Measurements from ENCODE around the gene CELF1. TPM values are rescaled to one million over a fixed set of nuclear protein-coding genes. Genes with fewer than 3 reads are reported as not detected.
A peak's percentile ranks its signal among the peaks of the same experiment; 100 is the strongest.

CELF1 gene
- total RNA-seq, 4 donors from 2014 or later = 82.9 to 248 (median 96.7) TPM

GRCh38 chr11:47503227-47503626, 49.7 kb downstream of the CELF1 start:
- no peaks in the 10 kb centered on the region for H3K27me3 ChIP-seq
- in situ Hi-C loops (cut with MboI; ENCODE audit: low pct_ligation_motif_present in 1 of 4, low pct_unique_long_range_greater_than_20kb in 1 of 4, low sequenced_read_pairs in 3 of 4) = no loop called here

GRCh38 chr11:47502767-47503166, 50.2 kb downstream of the CELF1 start:
- Histone ChIP-seq H3K4me1 (peaks cover 18 to 71% (median 32%) of the 10 kb centered on the region in 4 donors), H3K9me3 (no peaks in the 10 kb centered on the region), H3K27me3 (no peaks in the 10 kb centered on the region), H3K36me3 (no peaks in the 10 kb centered on the region), H3K27ac (no peak overlapping the region), H3K4me3 (no peak overlapping the region)
- no peak for DNase-seq
- in situ Hi-C loops (cut with MboI; ENCODE audit: low pct_ligation_motif_present in 1 of 4, low pct_unique_long_range_greater_than_20kb in 1 of 4, low sequenced_read_pairs in 3 of 4) = no loop called here
- TF ChIP-seq EP300 (IDR thresholded peaks at IDR 0.05; ENCODE audit: low read depth) (no peak), POLR2A (IDR thresholded peaks at IDR 0.05) (no peak), POLR2AphosphoS5 (IDR thresholded peaks at IDR 0.05) (no peak), CTCF (IDR thresholded peaks at IDR 0.05) (no peak)
- intact Hi-C loops (cut with DNase I; ENCODE audit: low total_unique reads) = no loop called here
- 81 to 82% methylated on average over 3 of the region's 3 CpGs for WGBS, 2 donors (ENCODE audit: low coverage in 1 of 2)

More at GRCh38 chr11:47503227-47503626, 49.7 kb downstream of the CELF1 start:
- Histone ChIP-seq H3K27ac (no peak overlapping the region), H3K4me1 (peaks cover 22 to 71% (median 32%) of the 10 kb centered on the region in 4 donors), H3K36me3 (no peaks in the 10 kb centered on the region), H3K4me3 (no peak overlapping the region), H3K9me3 (no peaks in the 10 kb centered on the region)
- no peak for TF ChIP-seq CTCF (IDR thresholded peaks at IDR 0.05)
- no peak for TF ChIP-seq POLR2AphosphoS5 (IDR thresholded peaks at IDR 0.05)
- TF ChIP-seq POLR2A (IDR thresholded peaks at IDR 0.05) = no peak
- no peak for DNase-seq
- intact Hi-C loops (cut with DNase I; ENCODE audit: low total_unique reads) = no loop called here

GRCh38 chr11:47501101-47501500, 51.8 kb downstream of the CELF1 start:
- Histone ChIP-seq H3K27me3 (no peaks in the 10 kb centered on the region), H3K27ac (no peak overlapping the region), H3K4me1 (peaks cover 8 to 71% (median 24%) of the 10 kb centered on the region in 4 donors), H3K4me3 (no peak overlapping the region), H3K36me3 (no peaks in the 10 kb centered on the region), H3K9me3 (no peaks in the 10 kb centered on the region)
- no peak for TF ChIP-seq POLR2AphosphoS5 (IDR thresholded peaks at IDR 0.05)
- no peak for TF ChIP-seq POLR2A (IDR thresholded peaks at IDR 0.05)
- no peak for TF ChIP-seq EP300 (IDR thresholded peaks at IDR 0.05; ENCODE audit: low read depth)
- TF ChIP-seq CTCF (IDR thresholded peaks at IDR 0.05) = no peak
- in situ Hi-C loops (cut with MboI; ENCODE audit: low pct_ligation_motif_present in 1 of 4, low pct_unique_long_range_greater_than_20kb in 1 of 4, low sequenced_read_pairs in 3 of 4) (no loop called here), intact Hi-C loops (cut with DNase I; ENCODE audit: low total_unique reads) (no loop called here)
- no peak for DNase-seq
- WGBS, 2 donors (ENCODE audit: low coverage in 1 of 2) = 82 to 94% methylated on average over 2 to 5 of the region's 5 CpGs

- intact Hi-C loops (cut with DNase I; ENCODE audit: low total_unique reads) = no loop called here
Measured at GRCh38 chr11:47500121-47500520, 52.8 kb downstream of the CELF1 start.

More at GRCh38 chr11:47500121-47500520, 52.8 kb downstream of the CELF1 start:
- Histone ChIP-seq H3K9me3 (no peaks in the 10 kb centered on the region), H3K4me1 (peaks cover 8 to 78% (median 24%) of the 10 kb centered on the region in 4 donors), H3K27ac (peak overlapping the region in 2 of 4 donors; percentile 2 to 10), H3K4me3 (no peak overlapping the region), H3K36me3 (no peaks in the 10 kb centered on the region), H3K27me3 (no peaks in the 10 kb centered on the region)
- DNase-seq = no peak
- TF ChIP-seq POLR2A (IDR thresholded peaks at IDR 0.05) (no peak), POLR2AphosphoS5 (IDR thresholded peaks at IDR 0.05) (no peak), EP300 (IDR thresholded peaks at IDR 0.05; ENCODE audit: low read depth) (no peak), CTCF (IDR thresholded peaks at IDR 0.05) (no peak)
- in situ Hi-C loops (cut with MboI; ENCODE audit: low pct_ligation_motif_present in 1 of 4, low pct_unique_long_range_greater_than_20kb in 1 of 4, low sequenced_read_pairs in 3 of 4) = no loop called here
